HG02885 (cell line): ENCODE results near the gene RBM39.
"Not testable (repeated sequence)": the region's sequence is repeated elsewhere in the genome, so short reads cannot be mapped to it uniquely, and the experiment has no call there.

Experiments used
- ATAC-seq: cut with Tn5 transposase; IDR thresholded peaks from one replicate; pipeline ENCODE4 v1.9.1; 2021; ENCODE audit warnings: mild to moderate bottlenecking; ENCODE audit not compliant: unreplicated experiment, poor library complexity

Gene RBM39

DNA sequence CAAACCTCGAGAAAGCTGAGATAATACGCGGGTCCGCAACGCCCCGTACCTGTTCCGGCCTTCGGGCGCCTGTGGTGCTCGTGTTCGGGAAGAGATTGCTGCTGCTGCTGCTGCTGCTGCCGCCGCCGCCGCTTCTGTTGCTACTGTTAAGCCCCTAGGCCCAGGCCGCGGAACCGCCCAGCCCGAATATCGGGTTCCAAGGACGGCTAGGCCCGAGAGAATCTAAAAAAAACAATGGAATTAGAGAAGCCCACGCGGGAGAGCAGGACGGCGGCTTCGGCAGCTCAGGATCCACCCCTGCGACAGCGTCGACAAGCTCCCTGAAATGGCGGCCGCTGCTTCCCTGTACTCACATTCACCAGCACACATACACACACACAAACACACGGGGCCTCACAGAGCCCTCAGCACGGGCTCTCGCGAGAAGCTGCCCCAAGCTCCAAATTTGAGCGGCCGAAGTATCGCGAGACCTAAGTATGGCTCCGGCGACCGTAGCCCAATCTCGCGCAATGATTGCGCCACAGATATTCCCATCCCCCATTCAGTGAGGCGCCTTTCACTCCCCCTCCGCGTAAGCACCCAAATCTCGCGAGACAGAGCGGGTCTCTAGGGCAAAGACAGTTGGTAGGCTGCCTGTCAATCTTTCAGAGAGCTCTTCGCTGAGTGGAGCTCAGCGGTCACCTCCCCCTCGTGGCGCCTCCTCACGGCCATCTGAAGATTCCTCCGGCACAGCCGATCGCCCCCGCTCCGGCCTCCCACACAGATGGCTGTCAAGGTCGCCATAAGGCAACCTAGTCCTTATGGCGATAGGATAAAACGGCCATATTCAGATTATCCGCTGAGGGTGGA lies at the start of gene RBM39:
RBM39 (minus strand) TSS at position 369 of the 849 bp plus-strand sequence. CDS start 1,386 bp downstream, outside the sequence.
- peak; percentile 87 for ATAC-seq

DNA sequence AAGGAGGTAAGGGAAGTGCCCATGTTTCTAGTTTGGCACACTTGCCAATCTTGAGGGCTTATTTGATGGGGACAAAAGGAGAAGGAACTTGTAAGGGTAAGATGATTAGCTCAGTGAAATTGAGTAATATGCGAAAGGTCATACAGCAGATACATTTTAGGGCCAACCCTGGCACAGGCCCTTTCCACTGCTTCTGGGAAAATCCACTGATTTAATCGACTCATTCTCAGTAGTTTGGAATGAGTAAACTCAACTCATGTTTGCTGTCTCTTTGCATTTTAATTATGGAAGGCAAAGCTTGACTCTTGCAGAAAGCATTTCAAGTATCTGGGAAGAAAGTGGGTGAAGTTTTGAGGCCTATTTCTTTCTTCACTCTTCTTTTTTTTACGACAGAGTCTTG lies 49.8 kb upstream of the RBM39 start:
- ATAC-seq = no peak

DNA sequence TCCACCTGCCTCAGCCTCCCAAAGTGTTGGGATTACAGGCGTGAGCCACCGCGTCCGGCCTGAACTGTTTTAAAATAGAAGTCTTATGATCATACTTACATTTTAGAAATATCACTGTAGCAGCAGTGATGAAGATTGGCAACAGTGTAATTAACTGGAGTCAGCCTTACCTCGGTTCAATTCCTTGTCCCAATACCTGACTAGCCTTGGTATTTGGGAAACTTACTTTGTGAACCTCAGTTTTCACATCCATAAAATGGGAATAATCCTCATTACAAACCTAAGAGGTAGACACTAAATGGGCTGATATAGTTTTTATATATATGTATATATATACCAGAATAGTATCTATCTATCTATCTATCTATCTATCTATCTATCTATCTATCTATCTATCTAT lies 49.0 kb upstream of the RBM39 start:
- ATAC-seq = no peak

DNA sequence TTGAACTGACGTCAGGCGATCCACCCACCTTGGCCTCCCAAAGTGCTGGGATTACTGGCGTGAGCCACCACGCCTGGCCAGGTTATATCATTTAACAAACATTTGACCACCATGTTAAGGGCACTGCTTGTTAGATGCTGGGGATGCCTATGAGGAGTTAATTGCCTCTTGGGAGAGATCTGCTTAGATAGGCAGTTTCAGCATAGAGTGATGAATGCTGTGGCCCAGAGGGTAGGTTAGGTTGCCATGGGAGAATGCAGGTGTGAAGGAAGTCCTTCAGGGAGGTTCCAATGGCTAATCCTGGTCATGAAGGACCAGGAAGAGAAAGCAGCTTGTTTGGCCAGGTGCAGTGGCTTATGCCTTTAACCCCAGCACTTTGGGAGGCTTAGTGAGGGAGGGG lies 46.7 kb upstream of the RBM39 start:
- no peak for ATAC-seq

DNA sequence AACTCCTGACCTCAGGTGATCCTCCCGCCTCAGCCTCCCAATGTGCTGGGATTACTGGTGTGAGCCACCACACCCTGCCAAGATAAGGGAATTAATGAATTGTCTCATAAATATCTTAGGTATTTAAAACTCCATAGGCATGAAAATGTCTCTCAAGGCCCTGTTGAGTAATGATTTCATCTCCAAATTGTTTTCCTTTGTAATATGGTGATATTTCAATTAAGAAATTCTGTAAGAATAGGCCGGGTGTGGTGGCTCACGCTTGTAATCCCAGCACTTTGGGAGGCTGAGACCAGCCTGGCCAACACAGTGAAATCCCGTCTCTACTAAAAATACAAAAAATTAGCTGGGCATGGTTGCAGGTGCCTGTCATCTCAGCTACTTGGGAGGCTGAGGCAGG lies 43.5 kb upstream of the RBM39 start:
- ATAC-seq = not testable (repeated sequence)

DNA sequence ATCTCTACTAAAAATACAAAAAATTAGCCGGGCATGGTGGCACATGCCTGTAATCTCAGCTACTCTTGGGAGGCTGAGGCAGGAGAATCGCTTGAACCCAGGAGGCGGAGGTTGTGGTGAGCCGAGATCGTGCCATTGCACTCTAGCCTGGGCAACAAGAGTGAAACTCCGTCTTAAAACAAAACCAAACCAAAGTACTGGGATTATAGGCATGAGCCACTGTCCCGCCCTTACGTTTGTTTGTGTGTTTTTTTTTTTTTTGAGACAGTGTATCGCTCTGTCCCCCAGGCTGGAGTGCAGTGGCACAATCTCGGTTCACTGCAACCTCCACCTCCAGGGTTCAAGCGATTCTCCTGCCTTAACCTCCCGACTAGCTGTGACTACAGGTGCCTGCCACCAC lies 41.8 kb upstream of the RBM39 start:
- not testable (repeated sequence) for ATAC-seq

DNA sequence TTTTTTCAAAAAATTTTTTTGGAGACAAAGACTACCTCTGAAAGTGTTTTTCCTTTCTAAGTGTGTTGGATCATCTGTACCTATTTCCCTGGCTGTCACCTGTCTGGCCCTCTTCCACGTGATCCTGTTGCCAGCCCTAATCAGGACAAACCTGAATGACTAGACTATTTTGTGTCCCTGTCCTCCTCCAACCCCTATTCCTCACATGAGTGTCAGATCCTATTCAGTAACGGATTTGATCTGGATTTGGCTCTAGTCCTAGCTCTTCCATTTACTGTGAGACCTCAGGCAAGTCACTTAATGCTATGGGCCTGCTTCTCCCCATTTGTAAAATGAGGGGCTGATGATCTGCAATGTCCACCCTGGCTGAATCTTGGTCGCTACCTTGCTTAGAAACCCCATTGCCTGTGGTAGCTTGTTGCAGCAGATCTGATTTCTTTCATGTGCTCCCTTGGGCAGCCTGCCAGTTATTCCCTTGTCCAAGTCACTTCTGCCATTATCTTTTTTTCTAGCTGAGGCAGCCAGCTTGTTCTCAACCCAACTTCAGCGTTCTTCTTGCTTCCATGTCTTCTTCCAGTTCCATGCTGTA lies 34.5 kb upstream of the RBM39 start:
- ATAC-seq = no peak

DNA sequence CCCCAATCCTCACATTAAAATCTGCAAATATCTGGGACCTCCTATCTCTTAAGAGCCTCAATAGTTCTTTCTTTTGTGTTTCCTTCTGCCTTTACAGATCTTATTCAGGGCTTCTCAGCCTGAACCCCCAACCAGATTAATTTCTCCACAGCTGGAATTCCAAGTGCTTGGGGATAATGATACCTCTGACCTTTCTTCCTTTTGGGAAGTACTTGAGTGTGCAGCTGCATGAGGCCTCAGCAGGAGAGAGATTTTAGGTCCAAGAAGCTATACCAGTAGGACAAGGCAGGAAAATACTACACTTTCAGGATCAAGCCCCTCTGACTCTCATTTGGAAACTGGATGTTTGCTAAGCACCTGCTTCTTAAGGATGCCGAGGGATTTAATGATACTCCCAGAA lies 32.3 kb upstream of the RBM39 start:
- ATAC-seq = no peak

DNA sequence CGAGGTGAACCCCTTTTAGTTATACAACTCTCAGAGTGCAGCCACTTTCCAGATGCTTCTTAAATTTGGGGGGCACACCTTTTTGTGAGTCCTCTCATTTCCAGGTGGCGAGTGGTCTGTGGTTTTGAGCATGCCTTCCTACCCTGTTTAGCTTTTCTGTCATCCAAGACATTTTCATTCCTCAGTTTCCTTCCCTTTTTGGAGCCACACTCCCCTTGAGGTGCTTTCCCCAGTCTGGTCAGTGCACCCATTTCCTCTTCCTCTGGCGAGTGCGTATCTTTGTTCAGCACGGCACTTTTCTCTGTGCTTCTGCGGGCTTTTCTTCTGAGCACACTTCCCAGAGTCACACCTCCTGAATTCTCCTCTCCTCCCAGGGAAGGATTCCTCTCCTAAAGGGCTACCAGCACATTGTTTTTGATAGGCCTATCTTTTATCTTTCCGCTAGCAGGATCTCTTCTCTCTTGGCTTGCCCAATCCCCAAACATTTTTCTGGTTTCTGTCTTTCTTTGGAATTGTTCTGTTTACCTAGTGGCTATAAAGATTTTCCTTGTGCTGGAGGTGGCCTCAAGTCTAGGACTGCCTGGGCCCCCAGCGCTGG lies 31.2 kb upstream of the RBM39 start:
- ATAC-seq = no peak

DNA sequence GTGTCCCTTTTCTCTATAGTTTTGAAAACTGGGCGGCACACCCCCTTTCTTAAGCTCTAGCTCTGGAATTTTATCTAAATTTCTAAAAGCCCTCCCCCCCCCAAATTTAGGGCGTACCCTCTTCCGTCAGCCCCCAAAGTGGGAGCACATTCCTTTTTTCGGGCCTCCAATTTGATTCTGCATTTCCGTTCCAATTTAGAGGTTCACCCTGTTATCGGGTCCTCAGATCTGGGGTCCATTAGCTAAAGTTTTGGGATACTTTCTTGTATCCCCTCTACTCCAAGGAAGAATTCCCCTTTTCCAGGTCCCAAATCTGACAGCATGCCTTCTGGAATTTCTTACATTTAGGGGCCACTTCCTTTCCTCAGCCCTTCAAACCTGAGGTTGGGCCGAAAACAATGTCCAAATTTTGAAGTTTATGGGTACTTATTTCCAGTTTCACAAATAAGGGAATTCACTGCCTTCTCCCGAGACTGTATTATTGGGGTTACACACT lies 30.6 kb upstream of the RBM39 start:
- ATAC-seq = no peak

DNA sequence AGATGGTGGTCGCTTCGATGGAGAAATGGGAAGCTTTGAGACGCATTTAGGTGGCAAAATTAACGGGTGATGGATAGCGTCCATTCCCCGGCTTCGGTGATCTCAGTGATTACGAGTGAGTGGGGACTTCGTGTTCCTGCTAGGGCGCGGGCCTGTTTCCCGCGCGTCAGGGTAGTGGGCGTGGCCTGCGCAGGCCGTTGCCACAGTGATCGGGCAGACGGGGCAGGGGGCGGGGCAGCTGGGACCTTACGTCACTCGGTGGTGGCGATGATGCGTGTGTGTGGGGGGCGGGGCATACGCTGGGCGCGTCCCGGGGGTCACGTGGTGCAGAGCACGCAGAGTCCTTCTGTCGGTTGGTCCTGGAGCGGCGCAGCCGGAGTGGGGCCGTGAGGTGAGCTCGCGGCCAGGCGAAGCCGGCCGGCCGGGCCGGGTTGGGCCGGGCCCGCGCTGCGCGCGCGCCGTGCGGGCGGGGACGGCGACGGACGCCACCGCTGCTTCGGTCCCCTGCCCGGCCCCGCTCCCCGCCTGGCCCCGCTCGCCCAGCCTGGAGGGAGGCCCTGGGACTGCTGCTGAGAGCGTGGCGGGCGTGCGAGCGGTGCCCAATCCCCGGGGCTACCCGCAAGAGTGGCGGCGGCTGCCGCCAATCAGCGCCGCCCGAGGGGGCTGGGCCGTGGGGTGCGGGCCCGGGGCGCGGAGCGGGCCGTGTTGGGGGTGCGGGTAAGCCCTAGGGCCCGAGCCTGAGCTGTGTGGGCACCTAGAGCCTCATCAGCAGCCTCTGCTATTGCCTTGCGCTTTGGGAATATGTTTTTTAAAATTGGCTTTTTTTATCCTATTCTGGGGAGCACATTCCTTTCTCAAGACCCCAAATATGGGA lies 29.9 kb upstream of the RBM39 start, which contains the start of gene PHF20:
PHF20 (plus strand) TSS at position 327 of the 874 bp plus-strand sequence. CDS start 29,508 bp downstream, outside the sequence.
- ATAC-seq = peak; percentile 86

DNA sequence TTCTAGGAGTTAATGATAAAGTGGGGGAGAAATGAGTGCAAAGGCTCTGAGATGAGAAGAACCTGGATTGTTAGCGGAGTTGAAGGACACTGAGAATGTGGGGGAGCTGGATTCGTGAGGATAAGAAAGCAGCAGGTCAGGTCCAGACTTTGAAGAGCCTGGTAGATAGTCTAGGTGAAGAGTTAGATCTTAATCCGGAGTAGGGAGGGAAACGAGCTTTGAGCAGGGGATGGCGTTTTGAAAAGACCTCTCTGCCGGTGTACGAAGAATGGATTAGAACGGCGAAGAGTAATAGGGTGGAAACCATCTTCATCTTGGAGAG lies 29.3 kb upstream of the RBM39 start:
- no peak for ATAC-seq

DNA sequence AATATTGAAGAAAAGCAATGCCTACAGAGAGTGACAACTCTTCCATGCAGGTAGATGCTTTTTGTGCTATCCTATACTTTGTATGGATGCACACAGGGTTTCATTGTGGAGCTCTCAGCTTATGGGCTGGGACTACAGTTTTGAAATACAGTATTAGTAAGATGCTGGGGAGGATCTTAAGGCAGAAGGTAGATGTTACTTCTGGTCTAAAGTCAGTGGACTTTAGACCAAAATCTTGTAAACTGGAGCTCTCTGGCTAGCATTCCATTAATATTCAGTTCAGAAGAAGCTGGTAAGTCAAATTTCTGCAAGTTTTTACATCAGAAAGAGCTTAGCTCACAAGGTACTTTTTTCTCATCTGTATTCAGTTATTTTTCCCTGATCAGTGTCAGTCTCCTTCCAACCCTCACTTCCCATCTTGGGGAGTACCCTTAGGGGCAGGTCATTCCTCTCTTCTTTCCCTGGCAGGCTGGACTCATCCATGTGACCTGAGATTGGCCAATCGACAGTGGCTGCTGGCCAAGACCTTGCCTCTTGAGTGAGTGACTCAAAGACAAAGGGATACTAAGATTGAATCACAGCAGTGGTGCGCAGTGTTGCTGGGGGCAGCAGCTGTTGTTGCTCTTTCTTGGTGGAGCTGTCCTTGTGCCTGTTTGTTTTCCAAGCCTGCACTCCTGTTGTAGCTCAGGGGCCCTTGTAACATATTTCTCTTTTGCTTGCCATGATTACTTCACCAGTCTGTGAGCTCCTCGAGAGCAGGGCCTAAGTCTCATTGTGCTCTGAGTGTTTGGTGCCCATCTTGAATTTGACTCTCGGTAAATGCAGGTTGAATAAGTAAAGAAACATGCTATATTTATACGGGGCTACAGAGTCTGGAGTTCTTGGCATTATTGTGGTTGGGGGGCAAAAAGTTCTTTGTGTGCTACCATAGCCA lies 26.9 kb upstream of the RBM39 start:
- no peak for ATAC-seq

DNA sequence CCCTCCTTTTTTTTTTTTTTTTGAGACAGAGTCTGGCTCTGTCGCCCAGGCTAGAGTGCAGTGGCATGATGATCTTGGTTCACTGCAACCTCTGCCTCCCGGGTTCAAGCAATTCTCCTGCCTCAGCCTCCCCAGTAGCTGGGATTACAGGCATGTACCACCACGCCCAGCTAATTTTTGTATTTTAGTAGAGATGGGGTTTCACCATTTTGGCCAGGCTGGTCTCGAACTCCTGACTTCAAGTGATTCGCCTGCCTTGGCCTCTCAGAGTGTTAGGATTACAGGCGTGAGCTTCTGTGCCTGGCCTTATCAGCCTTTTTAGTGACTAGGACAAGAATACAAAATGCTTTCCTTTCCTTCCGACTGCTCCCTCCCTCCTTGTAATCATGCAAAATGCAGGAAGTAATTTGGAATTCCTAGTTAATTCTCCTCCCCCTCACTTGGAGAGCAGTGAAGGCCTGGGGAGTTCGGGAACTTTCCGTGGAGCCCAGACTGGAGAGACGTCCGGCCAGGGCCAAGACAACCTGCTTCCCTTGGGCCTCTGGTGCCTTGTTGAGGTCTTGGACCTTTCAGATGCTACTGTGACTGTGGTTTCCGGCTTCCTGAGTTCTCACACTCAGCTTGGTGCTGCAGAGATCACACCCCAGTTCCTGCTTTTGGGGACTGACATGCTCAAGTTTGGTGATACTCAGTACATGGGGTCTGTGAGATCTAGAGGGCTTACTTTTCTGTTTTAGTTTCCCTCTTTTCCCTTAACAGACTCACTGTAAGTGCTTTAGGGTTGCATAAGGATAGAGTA lies 25.8 kb upstream of the RBM39 start:
- ATAC-seq = peak; percentile 43

DNA sequence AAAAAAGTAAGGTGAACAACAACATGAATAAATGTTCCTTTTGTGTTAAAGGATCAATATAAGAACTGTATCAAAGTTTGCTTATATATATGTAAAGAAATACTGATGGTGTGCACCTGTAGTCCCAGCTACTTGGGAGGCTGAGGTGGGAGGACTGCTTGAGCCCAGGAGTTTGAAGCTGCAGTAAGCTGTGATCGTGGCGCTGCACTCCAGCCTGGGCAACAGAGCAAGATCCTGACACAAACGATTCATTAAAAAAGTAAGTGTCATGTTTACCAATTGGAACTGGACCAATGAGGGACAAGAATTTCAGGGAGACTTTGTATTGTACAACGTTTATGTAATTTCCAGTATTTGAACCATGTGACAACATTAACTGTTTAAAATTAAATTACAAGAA lies 24.8 kb upstream of the RBM39 start:
- no peak for ATAC-seq

DNA sequence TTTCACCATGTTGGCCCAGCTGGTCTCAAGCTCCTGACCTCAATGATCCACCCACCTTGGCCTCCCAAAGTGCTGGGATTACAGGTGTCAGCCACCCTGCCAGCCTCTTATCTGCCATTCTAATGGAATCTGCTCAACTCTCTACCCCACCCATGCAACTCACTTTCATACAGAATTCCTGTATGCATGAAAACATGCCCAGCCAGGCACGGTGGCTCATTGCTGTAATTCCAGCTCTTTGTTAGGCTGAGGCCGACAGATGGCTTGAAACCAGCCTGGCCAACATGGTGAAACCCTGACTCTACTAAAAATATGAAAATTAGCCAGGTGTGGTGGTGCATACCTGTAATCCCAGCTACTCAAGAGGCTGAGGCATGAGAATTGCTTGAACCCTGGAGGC lies 22.9 kb upstream of the RBM39 start:
- not testable (repeated sequence) for ATAC-seq

DNA sequence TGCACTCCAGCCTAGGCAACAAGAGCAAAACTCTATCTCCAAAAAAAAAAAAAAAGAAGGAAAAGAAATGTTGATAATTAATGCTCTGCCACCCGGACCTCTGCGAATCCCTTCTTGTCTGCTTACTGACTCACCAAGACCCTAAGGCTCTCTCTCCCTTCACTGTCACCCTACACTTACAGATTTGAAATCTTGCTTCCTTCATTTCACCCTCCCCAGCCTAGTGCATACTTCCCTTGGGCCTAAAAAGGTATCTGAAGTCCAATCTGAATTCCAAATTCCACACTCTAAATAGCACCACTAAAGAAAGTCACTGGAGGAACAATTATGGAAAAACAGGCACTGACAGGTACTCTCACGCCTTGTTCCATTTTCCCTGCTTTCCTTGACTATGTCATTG lies 20.4 kb upstream of the RBM39 start:
- ATAC-seq = no peak

DNA sequence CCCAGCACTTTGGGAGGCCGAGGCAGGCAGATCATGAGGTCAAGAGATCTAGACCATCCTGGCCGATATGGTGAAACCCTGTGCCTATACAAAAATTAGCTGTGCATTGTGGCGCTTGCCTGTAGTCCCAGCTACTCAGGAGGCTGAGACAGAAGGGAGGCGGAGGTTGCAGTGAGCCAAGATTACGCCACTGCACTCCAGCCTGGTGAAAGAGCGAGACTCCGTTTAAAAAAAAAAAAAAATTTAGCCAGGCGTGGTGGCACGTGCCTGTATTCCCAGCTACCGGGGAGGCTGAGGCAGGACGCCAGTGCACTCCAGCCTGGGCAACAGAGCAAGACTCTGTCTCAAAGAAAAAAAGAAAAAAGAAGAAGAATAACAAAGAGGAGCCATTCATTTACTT lies 19.5 kb upstream of the RBM39 start:
- ATAC-seq = not testable (repeated sequence)
